Lower leg skin (tissue), 4 donors: ENCODE data around the gene OAF. TPM values are rescaled to one million over a fixed set of nuclear protein-coding genes. Genes with fewer than 3 reads are reported as not detected.
A peak's percentile ranks its signal among the peaks of the same experiment; 100 is the strongest.

Source experiments
- DNase-seq, 2 donors: peaks; one replicate each; pipeline ENCODE4 v3.0.0-alpha.2; 2019; ENCODE audit warnings: low spot score in 2 of 2
- H3K4me3 ChIP-seq: fragments of 200-600 bp; sonication (generic); 2 replicates; pipeline ENCODE4 v1.5.1; 2017; ENCODE audit warnings: mild to moderate bottlenecking, low read depth; ENCODE audit not compliant: poor library complexity, severe bottlenecking
- POLR2A ChIP-seq, 2 donors: fragments of 450-650 bp; IDR thresholded peaks; one replicate each; pipeline ENCODE4 v1.6.1; 2016 to 2017; ENCODE audit warnings: antibody characterized with exemption in 2 of 2, mild to moderate bottlenecking in 1 of 2, moderate library complexity in 1 of 2
- WGBS, 2 donors: methylation state at CpG; one replicate each; pipeline ENCODE4 v1.1.5; 2018; 5-methylcytosine and 5-hydroxymethylcytosine counted together
- intact Hi-C: fragments of 100-400 bp; cut with DNase I; formaldehyde crosslinking; loops from one replicate; pipeline ENCODE4 v1.15.0; 2023; ENCODE audit warnings: low total_unique reads
- total RNA-seq, 4 donors: library from RNA; depleted of rRNA; stranded (reverse); fragments of >200 nt; gene quantifications; one replicate each; pipeline ENCODE4 v1.1.0, GENCODE V29; 2016
- TF ChIP-seq, protein P1 (sequence below), 3 donors: fragments of 450-650 bp; IDR thresholded peaks; one replicate each; pipeline ENCODE4 v1.5.1; 2016; ENCODE audit warnings: antibody characterized with exemption in 3 of 3, mild to moderate bottlenecking in 3 of 3, moderate library complexity in 2 of 3

OAF gene
- total RNA-seq, 4 donors from 2014 or later, result 3.0 to 15.4 (median 9.1) TPM

DNA sequence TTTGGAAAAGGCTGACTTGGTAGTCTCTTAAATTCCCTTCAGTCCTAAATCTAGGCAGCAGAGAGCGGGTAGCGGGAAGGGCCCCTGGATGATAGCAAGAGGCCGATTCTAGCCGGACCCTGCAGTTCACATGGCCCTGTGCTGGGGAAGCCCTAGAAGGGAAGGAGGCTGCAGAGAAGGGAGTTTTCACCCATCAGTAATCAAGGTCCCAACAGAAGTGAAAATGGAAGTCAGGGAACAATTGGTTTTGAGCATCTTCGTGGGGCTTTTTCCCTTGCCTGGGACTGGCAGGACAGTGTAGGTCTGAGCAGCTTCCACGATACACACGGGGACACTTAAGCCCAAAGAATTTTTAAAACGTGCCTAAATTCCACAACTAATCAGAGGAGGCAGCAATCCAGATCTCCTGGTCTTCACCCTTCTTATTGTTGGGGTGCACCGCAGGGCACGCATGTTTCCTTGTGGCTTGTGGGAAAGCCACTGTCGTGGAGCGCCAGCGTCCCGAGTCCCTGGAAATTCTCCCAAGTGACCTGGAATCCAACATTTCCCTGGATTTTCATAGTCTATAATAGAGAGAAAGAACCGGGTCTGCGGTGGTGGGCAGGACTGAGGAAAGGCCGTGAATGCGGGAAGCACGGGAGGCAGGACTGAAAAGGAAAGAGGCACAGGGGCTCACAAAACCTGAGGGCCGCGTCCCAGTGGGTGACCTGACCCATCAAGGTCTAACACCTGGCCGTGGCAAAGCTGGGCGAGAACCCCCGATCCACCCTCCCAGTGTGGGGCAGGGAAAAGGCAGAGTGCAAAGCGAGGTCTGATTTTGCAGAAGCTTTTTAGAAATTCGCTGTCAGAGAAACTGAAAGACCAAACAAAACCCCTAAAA is 846 bp upstream of the OAF start:
- DNase-seq, result no peak
- intact Hi-C loops, result no loop called here
- TF ChIP-seq, protein P1, sequence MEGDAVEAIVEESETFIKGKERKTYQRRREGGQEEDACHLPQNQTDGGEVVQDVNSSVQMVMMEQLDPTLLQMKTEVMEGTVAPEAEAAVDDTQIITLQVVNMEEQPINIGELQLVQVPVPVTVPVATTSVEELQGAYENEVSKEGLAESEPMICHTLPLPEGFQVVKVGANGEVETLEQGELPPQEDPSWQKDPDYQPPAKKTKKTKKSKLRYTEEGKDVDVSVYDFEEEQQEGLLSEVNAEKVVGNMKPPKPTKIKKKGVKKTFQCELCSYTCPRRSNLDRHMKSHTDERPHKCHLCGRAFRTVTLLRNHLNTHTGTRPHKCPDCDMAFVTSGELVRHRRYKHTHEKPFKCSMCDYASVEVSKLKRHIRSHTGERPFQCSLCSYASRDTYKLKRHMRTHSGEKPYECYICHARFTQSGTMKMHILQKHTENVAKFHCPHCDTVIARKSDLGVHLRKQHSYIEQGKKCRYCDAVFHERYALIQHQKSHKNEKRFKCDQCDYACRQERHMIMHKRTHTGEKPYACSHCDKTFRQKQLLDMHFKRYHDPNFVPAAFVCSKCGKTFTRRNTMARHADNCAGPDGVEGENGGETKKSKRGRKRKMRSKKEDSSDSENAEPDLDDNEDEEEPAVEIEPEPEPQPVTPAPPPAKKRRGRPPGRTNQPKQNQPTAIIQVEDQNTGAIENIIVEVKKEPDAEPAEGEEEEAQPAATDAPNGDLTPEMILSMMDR (IDR thresholded peaks at IDR 0.05), result no peak
- TF ChIP-seq POLR2A (IDR thresholded peaks at IDR 0.05), result no peak
- WGBS, 2 donors, result 16 to 17% methylated on average over 26 of the region's 26 CpGs
- H3K4me3 ChIP-seq, result peak overlapping the region; percentile 52

DNA sequence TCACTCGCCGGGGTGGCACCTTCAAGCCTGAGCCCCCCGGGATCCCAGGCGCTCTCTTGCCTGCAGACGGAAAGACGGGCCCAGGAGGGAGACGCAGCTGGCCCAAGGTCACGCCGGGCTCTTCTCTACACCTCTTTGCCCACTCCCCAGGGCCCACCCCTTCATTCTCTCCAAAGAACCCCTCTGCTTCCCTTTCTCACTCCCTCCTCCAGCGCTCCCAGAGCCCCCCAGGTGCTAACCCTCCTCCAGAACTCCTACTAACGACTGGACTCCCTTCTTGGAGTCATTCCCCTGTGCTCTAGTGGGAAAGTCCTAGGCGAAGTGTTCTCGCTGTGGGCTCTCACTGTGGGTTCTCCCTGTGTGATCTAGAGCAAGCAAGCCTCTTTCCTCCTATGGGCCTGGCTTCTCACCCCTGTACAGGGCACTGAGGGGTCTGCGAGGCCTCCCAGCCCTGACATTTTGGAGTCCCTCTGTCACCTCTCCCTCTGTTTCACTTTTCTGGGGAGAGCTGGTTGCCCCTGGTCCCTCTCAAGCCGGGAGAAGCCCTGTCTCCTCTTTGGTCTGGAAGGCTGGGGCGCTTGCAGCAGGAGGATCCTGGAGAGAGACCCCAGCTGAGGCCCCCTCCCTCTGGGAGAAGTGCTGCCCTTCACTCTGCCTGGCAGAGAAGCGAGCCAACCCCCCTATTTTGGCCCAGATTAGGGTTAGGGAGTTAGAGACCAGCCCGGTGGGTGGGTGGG is 858 bp downstream of the OAF start:
- TF ChIP-seq POLR2A (IDR thresholded peaks at IDR 0.05), result no peak
- TF ChIP-seq, protein P1 (IDR thresholded peaks at IDR 0.05), result no peak
- intact Hi-C loops, result no loop called here
- no peak for DNase-seq
- H3K4me3 ChIP-seq, result peak overlapping the region; percentile 52
- WGBS, 2 donors, result 14 to 19% methylated on average over 18 of the region's 18 CpGs

DNA sequence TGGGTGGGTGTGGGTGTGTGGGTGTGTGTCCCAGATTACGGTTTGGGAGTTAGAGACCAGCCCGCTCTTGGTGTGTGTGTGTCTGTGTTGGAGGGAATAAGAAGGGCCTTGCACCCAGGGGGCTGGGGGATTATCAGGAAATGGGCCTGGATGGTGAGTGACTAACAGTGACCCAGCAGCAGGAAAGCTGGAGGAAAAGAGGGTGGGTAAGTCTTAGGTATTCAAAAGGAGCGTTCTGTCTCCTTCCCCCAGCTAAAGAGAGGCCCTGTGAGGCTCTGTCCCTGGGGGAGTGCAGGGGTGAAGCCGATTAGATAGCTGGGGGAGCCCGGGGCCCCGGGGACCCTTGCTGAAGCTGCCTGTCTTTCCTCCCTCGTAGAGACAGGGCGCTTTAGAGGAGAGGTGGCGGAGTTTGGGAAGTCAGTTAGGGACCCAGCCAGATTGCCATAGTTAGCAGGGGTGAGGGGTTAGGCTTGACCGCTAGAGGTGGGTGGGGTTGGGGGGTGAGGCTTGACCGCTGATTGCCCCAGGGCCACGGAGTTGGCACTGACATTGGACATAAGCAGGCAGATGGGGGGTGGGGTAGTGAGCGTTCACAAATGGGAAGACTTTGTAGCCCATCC is 1.5 kb downstream of the OAF start:
- H3K4me3 ChIP-seq, result no peak overlapping the region
- TF ChIP-seq, protein P1 (IDR thresholded peaks at IDR 0.05), result no peak
- no peak for TF ChIP-seq POLR2A (IDR thresholded peaks at IDR 0.05)
- DNase-seq, result no peak
- intact Hi-C loops, result no loop called here
- WGBS, 2 donors, result 43 to 49% methylated on average over 12 to 13 of the region's 13 CpGs

DNA sequence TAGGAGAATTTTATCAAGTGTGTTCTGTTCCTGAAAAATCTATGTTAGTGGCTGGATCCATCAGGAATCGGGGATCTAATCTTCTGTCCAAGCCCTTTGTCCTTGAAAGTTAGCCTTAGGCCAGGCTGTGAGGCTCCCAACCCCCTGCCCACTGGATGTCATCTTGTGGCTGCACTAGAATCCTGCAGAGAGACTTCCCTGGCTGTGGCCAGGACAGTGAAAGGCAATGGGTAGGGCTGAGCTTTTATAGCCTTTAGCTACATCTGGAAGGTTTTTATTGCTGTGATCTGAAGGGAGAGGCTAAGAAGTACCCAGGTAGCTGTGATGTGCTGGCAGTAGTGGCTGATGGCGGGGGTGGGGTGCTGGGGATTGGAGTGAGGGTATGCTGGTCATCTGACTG is 2.1 kb downstream of the OAF start:
- H3K4me3 ChIP-seq, result no peak overlapping the region
- no peak for DNase-seq
- no peak for TF ChIP-seq POLR2A (IDR thresholded peaks at IDR 0.05)
- TF ChIP-seq, protein P1 (IDR thresholded peaks at IDR 0.05), result no peak
- intact Hi-C loops, result no loop called here
- WGBS, 2 donors, result 69 to 80% methylated on average over 2 of the region's 2 CpGs

DNA sequence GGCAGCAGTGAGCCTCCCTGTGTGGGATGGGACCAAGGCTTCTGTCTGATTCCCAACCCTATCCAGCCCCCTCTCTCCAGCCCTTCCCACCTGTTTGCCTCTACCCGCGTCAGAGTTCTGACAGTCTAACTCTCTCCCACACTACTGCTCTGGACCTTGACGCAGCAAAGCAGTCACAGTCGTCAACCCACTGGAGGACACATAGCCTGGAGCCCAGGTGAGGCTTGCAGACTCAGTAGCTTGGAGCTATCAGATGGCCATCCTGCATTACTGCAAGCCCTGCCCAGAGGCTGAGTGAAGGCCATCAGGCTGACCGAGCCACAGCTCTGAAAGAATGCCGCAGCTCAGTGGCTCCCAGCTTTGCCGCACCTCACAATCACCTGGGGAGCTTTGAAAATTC is 3.7 kb downstream of the OAF start:
- intact Hi-C loops, result no loop called here
- no peak for TF ChIP-seq POLR2A (IDR thresholded peaks at IDR 0.05)
- TF ChIP-seq, protein P1 (IDR thresholded peaks at IDR 0.05), result no peak
- no peak overlapping the region for H3K4me3 ChIP-seq
- 82 to 88% methylated on average over 7 of the region's 7 CpGs for WGBS, 2 donors
- DNase-seq, result no peak
